ENCODE data around the gene RAP1GAP2.

The RAP1GAP2 gene

DNA sequence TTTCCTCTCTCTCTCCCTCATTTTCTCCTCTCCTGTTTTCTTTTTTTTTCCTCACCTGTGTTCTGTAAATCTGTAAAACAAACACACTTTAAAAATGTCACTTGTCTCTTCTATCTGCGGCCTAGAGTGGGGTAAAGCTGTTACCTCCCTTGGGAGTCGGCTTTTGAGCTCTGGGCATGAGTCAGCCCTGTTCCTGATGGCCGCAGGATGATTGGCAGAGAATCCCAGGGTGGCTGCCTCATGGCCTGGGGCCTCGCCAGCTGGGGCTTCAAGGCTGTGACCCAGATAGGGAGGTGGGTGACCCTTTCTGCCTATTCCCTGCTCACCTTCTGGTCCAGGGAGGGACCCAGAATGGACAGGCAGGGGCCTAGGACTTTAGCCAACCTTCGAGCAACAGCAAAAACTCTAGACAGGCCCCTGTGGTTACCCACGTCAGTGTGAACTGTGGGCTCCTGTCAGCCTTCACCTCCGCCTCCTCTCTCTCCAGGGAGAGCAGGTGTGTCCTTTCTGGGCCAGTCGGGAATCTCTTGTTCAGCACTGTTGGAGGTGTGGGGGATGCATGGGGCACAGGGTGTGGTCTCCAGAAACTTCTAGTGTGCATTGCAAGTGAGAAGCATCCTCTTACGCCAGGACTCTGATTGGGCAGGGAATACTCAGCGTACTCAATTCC is 87.4 kb downstream of the RAP1GAP2 start:
- H3K4me1 ChIP-seq (ENCODE audit: insufficient read depth, low read length) = no peaks in the 10 kb centered on the region
- TF ChIP-seq EZH2 (IDR thresholded peaks at IDR 0.05; ENCODE audit: borderline replicate concordance, low read depth, low read length, severe bottlenecking) (no peak), CTCF (IDR thresholded peaks at IDR 0.05; ENCODE audit: borderline replicate concordance, extremely low read depth, low read length, poor library complexity, severe bottlenecking) (no peak)

GRCh38 chr17:2885733-2886132 is 89.5 kb downstream of the RAP1GAP2 start:
- no peak overlapping the region for H2AFZ ChIP-seq (ENCODE audit: low read depth, low read length)
- DNase-seq (no peak), ATAC-seq (ENCODE audit: insufficient read depth, low read depth) (no peak)
- H3K27ac ChIP-seq (ENCODE audit: low read length) = no peak overlapping the region
- H3K4me2 ChIP-seq (ENCODE audit: insufficient read depth, low read length) = no peak overlapping the region
- H4K20me1 ChIP-seq (ENCODE audit: insufficient read depth, low read length) = no peaks in the 10 kb centered on the region
- no peaks in the 10 kb centered on the region for H3K36me3 ChIP-seq (ENCODE audit: insufficient read depth, low read length)
- no peak overlapping the region for H3K9ac ChIP-seq (ENCODE audit: low read depth, low read length)
- H3K4me3 ChIP-seq (ENCODE audit: low read depth in 1 of 2, low read length in 2 of 2) = no peak overlapping the region
- no peaks in the 10 kb centered on the region for H3K9me3 ChIP-seq (ENCODE audit: insufficient read depth, low read length, severe bottlenecking)
- H3K79me2 ChIP-seq (ENCODE audit: insufficient read depth, low read length) = no peaks in the 10 kb centered on the region
- no peaks in the 10 kb centered on the region for H3K4me1 ChIP-seq (ENCODE audit: insufficient read depth, low read length)
- TF ChIP-seq EZH2 (IDR thresholded peaks at IDR 0.05; ENCODE audit: borderline replicate concordance, low read depth, low read length, severe bottlenecking) = no peak
- TF ChIP-seq CTCF (IDR thresholded peaks at IDR 0.05; ENCODE audit: borderline replicate concordance, extremely low read depth, low read length, poor library complexity, severe bottlenecking) = no peak
- no peaks in the 10 kb centered on the region for H3K27me3 ChIP-seq (ENCODE audit: insufficient read depth, low read length, poor library complexity)

More for the DNA sequence above, 87.4 kb downstream of the RAP1GAP2 start:
- Histone ChIP-seq H3K9ac (ENCODE audit: low read depth, low read length) (no peak overlapping the region), H3K36me3 (ENCODE audit: insufficient read depth, low read length) (no peaks in the 10 kb centered on the region), H3K9me3 (ENCODE audit: insufficient read depth, low read length, severe bottlenecking) (no peaks in the 10 kb centered on the region), H3K4me3 (ENCODE audit: low read depth in 1 of 2, low read length in 2 of 2) (no peak overlapping the region), H3K79me2 (ENCODE audit: insufficient read depth, low read length) (no peaks in the 10 kb centered on the region), H3K27ac (ENCODE audit: low read length) (no peak overlapping the region), H3K27me3 (ENCODE audit: insufficient read depth, low read length, poor library complexity) (no peaks in the 10 kb centered on the region), H2AFZ (ENCODE audit: low read depth, low read length) (no peak overlapping the region), H4K20me1 (ENCODE audit: insufficient read depth, low read length) (no peaks in the 10 kb centered on the region), H3K4me2 (ENCODE audit: insufficient read depth, low read length) (no peak overlapping the region)
- DNase-seq = no peak
- no peak for ATAC-seq (ENCODE audit: insufficient read depth, low read depth)

DNA sequence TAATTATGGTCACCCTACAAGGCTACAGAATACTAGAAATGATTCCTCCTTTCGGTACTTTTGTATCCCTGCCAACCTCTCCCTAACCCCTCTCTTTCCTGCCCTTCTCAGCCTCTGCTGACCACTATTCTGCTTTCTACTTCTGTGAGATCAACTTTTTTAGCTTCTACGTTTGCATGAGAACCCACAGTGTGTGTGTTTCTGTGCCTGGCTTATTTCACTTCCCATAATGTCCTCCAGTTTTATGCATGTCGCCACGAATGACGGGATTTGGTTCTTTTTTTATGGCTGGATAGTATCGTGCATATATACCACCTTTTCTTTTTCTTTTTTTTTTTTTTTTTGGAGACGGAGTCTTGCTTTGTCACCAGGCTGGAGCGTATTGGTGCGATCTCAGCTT is 92.1 kb downstream of the RAP1GAP2 start:
- no peaks in the 10 kb centered on the region for H3K9me3 ChIP-seq (ENCODE audit: insufficient read depth, low read length, severe bottlenecking)
- no peak for TF ChIP-seq CTCF (IDR thresholded peaks at IDR 0.05; ENCODE audit: borderline replicate concordance, extremely low read depth, low read length, poor library complexity, severe bottlenecking)
- no peak for TF ChIP-seq EZH2 (IDR thresholded peaks at IDR 0.05; ENCODE audit: borderline replicate concordance, low read depth, low read length, severe bottlenecking)
- H3K9ac ChIP-seq (ENCODE audit: low read depth, low read length) = no peak overlapping the region
- H2AFZ ChIP-seq (ENCODE audit: low read depth, low read length) = no peak overlapping the region
- ATAC-seq (ENCODE audit: insufficient read depth, low read depth) (no peak), DNase-seq (no peak)
- H3K4me1 ChIP-seq (ENCODE audit: insufficient read depth, low read length) = no peaks in the 10 kb centered on the region
- no peak overlapping the region for H3K4me3 ChIP-seq (ENCODE audit: low read depth in 1 of 2, low read length in 2 of 2)
- no peak overlapping the region for H3K27ac ChIP-seq (ENCODE audit: low read length)
- 0 out of 2 replicates have a peak, but pooled peaks cover 4% of the 10 kb centered on the region for H4K20me1 ChIP-seq (ENCODE audit: insufficient read depth, low read length)
- no peaks in the 10 kb centered on the region for H3K79me2 ChIP-seq (ENCODE audit: insufficient read depth, low read length)
- H3K27me3 ChIP-seq (ENCODE audit: insufficient read depth, low read length, poor library complexity) = no peaks in the 10 kb centered on the region
- H3K4me2 ChIP-seq (ENCODE audit: insufficient read depth, low read length) = no peak overlapping the region
- H3K36me3 ChIP-seq (ENCODE audit: insufficient read depth, low read length) = no peaks in the 10 kb centered on the region

Data from DND-41 (cell line).